Endometrium (tissue), 2 donors: Measurements from ENCODE around the gene SPRY1.

Experiments
- FAIRE-seq: peaks from 2 replicates; lab custom pipeline; 2012; peaks lifted over from hg19 to GRCh38; lab: Jason Lieb, UNC
- donor health status: control.
- donor health status: control.

The SPRY1 gene

DNA sequence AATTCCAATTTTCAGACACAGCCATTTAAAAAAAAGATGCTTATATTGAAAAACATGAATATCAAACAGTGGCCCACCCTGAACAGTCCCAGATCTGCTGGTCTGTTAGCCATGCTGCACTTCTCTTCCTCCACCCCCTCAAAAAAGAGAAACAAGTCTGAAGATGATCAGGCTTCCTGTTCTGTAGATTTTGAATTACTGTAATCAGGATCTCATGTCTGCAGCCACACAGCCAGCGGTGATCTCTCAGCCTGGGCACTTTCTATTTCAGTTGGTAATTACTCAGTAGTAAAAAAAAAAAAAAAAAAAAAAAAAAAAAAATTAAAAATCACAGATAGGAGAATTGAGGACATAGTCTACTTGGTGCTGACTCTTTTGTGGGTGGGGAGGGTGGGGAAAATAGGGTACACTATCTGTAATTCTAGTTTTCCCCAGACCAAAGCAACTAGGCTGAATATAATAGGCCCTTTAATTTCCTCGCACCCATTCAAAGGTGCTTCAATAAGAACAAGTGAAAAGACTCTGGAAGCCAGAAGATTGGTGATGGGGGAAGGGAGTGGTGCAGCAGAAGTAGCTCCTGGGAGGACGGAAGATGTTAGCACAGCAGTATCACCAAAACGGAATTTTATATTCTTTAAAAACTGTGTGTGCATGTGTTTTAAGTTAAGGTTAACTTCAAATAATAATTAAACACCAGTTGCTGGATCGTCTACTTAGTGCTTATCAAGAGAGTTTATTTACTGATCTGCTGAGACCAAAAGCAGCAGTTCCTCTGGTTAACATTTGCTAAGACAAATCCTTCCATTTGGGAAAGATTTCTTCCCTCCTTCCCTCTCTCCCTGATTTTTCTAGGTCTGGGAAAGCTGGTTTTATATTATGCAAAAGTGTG is 47.0 kb downstream of the SPRY1 start:
- no peak for FAIRE-seq

DNA sequence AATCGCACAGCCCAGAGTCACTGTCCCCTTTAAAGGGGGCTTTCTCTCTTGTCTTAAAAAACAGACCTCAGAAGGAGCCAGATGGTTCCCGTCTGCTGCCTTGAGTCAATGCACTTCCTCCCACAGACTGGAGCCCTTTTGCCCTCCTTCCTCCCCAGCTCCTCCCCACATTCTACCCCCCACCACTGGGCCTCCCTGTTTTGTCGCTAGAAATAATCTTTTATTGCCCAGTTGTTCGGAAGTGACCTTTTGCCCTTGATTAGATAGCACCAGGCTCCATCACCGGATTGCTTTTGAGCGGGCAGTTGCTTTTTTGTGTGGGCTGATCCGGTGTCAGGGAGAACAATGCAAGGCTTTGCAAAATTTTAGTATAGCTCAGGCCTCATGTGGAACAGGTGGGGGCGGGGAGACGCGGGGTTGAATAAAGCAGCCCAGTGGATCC is 47.7 kb downstream of the SPRY1 start:
- FAIRE-seq: no peak

DNA sequence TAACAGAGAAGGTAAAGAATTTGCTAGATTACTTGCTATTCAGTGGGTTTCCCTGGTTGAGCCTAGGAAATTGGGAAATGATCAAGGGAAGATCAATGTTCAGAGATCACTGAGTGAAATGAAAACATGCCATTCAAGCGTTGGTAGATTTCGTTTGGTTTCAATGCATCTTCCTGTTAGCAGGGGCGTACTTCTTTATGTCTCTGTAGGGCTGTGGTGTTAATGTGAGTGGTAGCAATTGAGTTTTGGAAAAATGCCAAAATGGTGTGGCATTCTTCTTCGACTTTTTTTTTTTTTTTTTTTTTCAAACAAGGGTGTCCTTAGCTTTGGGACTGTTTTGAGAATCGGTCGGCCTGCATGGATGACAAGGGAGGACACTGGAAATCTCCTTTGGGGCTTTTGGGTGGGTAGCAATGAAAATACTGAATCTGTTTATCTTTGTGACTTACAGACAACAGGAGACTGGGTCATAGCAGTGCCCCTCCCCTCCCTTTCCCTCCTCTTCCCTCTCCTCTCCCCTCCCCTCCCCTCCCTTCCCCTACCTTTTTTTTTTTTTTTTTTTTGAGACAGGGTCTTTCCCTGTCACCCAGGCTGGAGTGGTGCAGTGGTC is 50.4 kb downstream of the SPRY1 start:
- no peak for FAIRE-seq

DNA sequence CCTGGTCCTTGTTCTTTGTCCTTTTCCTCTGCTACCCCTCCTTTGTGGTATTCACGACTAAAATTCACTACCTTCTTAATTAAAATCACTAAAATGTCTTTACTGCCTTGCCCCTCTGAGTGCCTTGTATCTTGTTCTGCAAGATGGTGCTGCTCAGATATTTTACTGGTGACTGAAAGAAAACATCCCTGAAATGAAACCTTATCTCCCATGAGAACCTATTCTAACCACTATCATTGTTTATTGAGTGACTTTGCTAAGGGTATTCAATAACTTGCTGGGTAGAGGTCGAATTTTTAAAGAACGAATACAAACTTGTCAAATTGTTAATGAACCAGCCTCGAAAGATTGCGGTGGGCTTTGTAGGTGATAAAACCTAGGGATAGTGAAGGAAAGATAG is 52.8 kb downstream of the SPRY1 start:
- FAIRE-seq: no peak

DNA sequence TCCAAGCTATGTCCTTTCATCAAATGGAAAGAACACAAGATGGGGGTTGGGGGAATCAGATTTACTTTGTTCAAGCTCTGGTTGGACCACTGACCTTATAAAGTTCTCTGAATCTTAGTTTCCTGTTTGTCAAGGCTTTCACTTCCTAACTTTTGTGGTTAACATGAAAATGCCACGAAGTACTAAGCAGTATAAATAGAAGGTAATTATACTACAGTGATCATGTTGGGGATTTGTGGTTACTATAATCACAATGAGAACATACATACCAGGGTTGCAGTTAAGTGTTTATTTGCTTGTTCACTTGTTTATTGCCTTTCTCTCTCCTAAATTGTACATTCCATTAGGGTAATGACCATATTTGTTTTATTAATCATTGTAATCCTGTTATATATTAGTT is 53.2 kb downstream of the SPRY1 start:
- no peak for FAIRE-seq

DNA sequence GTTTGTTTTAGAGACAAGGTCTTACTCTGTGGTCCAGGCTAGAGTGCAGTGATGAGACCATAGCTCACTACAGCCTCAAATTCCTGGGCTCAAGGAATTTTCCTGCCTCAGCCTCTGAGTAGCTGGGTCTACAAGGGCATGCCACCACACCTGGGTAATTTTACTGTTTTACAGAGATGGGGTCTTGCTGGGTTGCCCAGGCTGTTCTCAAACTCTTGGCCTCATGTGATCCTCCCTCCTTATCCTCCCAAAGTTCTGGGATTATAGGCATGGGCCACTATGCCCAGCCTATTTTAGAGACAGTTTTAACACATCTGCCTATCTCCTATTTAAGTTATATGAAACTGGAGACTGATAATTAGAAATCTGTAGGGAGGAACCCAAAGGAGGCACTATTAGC is 53.8 kb downstream of the SPRY1 start:
- FAIRE-seq: no peak

DNA sequence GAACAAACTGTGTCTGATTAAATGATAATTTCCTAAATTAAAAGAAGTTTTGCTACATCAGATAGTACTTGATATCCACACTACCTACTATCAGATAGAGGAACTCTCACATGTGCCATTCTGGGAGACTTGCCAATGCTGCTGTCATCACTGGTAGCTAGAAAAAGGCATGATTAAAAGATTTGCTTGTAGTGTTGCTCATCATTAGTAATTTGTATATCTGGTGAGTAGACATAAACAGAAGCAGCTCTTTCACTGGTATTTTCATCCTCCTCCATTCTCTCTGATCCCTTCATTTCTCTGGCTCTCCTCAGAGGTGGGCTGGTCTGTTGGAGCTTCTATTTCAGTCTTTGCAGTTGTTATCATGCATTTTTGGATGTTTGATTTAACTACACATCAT is 56.0 kb downstream of the SPRY1 start:
- no peak for FAIRE-seq

DNA sequence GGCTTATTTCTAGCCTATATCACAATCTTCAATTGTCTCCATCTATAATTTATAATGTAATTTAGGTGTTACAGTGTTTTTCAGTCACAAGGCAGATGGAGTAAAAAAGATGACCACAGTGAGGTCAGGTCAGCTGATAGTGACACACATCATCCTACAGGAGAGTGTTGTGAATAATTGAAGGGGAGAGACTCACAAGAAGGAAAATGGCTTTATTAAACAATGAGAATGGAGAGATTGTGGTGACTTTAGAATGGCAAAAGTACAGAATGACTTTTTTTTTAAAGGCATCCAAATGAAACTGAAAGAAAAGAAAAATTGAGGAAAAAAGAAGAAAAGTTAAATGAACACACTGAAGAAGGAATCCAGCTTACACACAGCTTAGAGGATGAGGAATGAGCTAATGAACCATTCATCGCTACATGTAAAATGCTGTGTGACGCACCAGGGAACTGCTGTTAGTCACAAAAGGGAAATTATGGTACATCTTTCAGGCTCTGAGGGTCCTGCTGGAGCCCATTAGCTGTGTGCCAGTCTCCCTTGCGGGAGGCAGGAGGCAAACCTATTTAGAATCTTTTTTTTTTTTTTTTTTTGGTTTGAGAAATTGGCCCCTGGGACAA is 56.6 kb downstream of the SPRY1 start:
- FAIRE-seq: no peak
